ENCODE data around the gene POLDIP3.
A peak's percentile ranks its signal among the peaks of the same experiment; 100 is the strongest.

Gene POLDIP3

GRCh38 chr22:42651134-42651533 is 36.5 kb upstream of the POLDIP3 start:
- no peak for TF ChIP-seq CTCF (conservative IDR thresholded peaks at IDR 0.05; ENCODE audit: low read depth, low read length)
- DNase-seq (ENCODE audit: low read depth): no peak
- H3K4me3 ChIP-seq (ENCODE audit: low read depth, low read length): no peak overlapping the region

- TF ChIP-seq CTCF (conservative IDR thresholded peaks at IDR 0.05; ENCODE audit: low read depth, low read length): no peak
- peak within 1 kb of the TSS; percentile 87 for H3K4me3 ChIP-seq (ENCODE audit: low read depth, low read length)
- peak; percentile 86 for DNase-seq (ENCODE audit: low read depth)
Measured at GRCh38 chr22:42649246-42650099, 34.8 kb upstream of the POLDIP3 start, which contains the start of gene CYB5R3. Gene CYB5R3 (minus strand): TSS chr22:42649392. CDS start chr22:42649315, 77 bp downstream.

- peak; percentile 31 for DNase-seq (ENCODE audit: low read depth)
- H3K4me3 ChIP-seq (ENCODE audit: low read depth, low read length): peak overlapping the region; percentile 87
- TF ChIP-seq CTCF (conservative IDR thresholded peaks at IDR 0.05; ENCODE audit: low read depth, low read length): no peak
Measured at GRCh38 chr22:42648368-42649245, 33.9 kb upstream of the POLDIP3 start.

GRCh38 chr22:42648017-42648367 is 33.3 kb upstream of the POLDIP3 start:
- no peak for TF ChIP-seq CTCF (conservative IDR thresholded peaks at IDR 0.05; ENCODE audit: low read depth, low read length)
- DNase-seq (ENCODE audit: low read depth): no peak
- peak overlapping the region; percentile 87 for H3K4me3 ChIP-seq (ENCODE audit: low read depth, low read length)

GRCh38 chr22:42646569-42647525 is 32.2 kb upstream of the POLDIP3 start:
- no peak overlapping the region for H3K4me3 ChIP-seq (ENCODE audit: low read depth, low read length)
- no peak for TF ChIP-seq CTCF (conservative IDR thresholded peaks at IDR 0.05; ENCODE audit: low read depth, low read length)
- DNase-seq (ENCODE audit: low read depth): no peak

GRCh38 chr22:42645938-42646568 is 31.4 kb upstream of the POLDIP3 start:
- TF ChIP-seq CTCF (conservative IDR thresholded peaks at IDR 0.05; ENCODE audit: low read depth, low read length): no peak
- H3K4me3 ChIP-seq (ENCODE audit: low read depth, low read length): no peak overlapping the region
- DNase-seq (ENCODE audit: low read depth): no peak
